KG1 (cell line): Measurements from ENCODE around the gene CLSTN2.

Source experiments
- DNase-seq: peaks from one replicate; lab custom pipeline; 2025; lab: John Stamatoyannopoulos, UW

The CLSTN2 gene

GRCh38 chr3:140238646-140239314 lies 303.8 kb downstream of the CLSTN2 start:
- DNase-seq, result no peak

GRCh38 chr3:140242818-140243276 lies 307.9 kb downstream of the CLSTN2 start:
- no peak for DNase-seq

- DNase-seq, result no peak
These were observed 308.6 kb downstream of the CLSTN2 start for GRCh38 chr3:140243575-140243974.

- no peak for DNase-seq
These were observed 309.9 kb downstream of the CLSTN2 start for GRCh38 chr3:140244893-140245292.

GRCh38 chr3:140246578-140246977 lies 311.6 kb downstream of the CLSTN2 start:
- no peak for DNase-seq

GRCh38 chr3:140247775-140248174 lies 312.8 kb downstream of the CLSTN2 start:
- DNase-seq, result no peak

- no peak for DNase-seq
These were observed 314.2 kb downstream of the CLSTN2 start for GRCh38 chr3:140249188-140249587.

GRCh38 chr3:140250010-140250855 lies 315.2 kb downstream of the CLSTN2 start:
- no peak for DNase-seq

GRCh38 chr3:140250945-140251344 lies 316.0 kb downstream of the CLSTN2 start:
- DNase-seq, result no peak

- no peak for DNase-seq
These were observed 316.7 kb downstream of the CLSTN2 start for GRCh38 chr3:140251678-140252077.

- no peak for DNase-seq
These were observed 318.0 kb downstream of the CLSTN2 start for GRCh38 chr3:140252812-140253656.

GRCh38 chr3:140258222-140258724 lies 323.3 kb downstream of the CLSTN2 start:
- no peak for DNase-seq

GRCh38 chr3:140265302-140265701 lies 330.3 kb downstream of the CLSTN2 start:
- no peak for DNase-seq

GRCh38 chr3:140268103-140268502 lies 333.1 kb downstream of the CLSTN2 start:
- no peak for DNase-seq

- DNase-seq, result no peak
These were observed 333.6 kb downstream of the CLSTN2 start for GRCh38 chr3:140268610-140269009.

GRCh38 chr3:140270329-140270728 lies 335.3 kb downstream of the CLSTN2 start:
- no peak for DNase-seq

- no peak for DNase-seq
These were observed 338.7 kb downstream of the CLSTN2 start for GRCh38 chr3:140273542-140274195.

GRCh38 chr3:140274429-140274828 lies 339.4 kb downstream of the CLSTN2 start:
- DNase-seq, result no peak

GRCh38 chr3:140276703-140277102 lies 341.7 kb downstream of the CLSTN2 start:
- no peak for DNase-seq

GRCh38 chr3:140277886-140278285 lies 342.9 kb downstream of the CLSTN2 start:
- DNase-seq, result no peak

- DNase-seq, result no peak
These were observed 349.4 kb downstream of the CLSTN2 start for GRCh38 chr3:140284372-140284771.

- no peak for DNase-seq
These were observed 350.4 kb downstream of the CLSTN2 start for GRCh38 chr3:140285380-140285779.
